Measurements from ENCODE around the gene GLIS1. TPM values are rescaled to one million over a fixed set of nuclear protein-coding genes. Genes with fewer than 3 reads are reported as not detected.

The GLIS1 gene
- total RNA-seq, 1 donor from 2014 or later = 0.69 TPM

DNA sequence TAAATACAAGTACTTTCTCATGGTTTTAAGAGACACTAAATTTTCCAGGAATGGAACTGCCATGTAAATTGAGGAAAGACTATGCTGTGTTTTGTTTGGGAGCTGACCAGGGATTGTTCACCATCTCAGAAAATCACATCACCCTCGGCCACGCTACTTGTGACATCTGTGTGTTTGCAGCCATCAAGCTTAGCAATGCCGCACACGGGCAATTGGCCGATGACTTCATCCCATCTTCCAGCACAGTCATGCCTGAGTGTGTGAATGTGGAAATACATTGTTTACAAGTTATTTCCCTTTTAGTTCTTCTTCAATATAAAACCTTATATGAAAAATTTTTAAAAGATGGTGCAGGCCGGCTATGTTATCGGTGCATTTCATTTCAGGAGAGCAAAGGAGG, 121.6 kb downstream of the GLIS1 start:
- DNase-seq = no peak

- no peak for DNase-seq
Observed at GRCh38 chr1:53616927-53617326, 122.0 kb downstream of the GLIS1 start.

DNA sequence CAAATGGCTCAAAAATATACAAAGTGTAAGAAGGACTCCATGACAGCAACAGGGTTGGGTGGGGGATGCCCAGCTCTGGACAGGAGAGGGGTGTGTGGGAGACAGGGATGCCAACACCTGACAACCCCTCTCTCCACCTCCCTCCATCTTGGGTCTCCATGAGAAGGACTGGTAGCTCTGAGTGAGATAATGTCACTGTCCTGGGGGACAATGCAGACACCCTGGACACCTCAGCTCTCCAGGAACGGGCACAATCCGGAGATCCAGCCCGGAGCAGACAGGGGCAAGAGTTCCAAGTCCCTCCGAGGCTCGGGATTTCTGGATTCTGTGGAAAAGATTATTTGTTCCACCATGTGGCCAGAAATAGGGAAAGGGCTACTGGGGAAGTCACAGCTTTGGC, 122.5 kb downstream of the GLIS1 start:
- DNase-seq = no peak

- no peak for DNase-seq
Observed at GRCh38 chr1:53615101-53615500, 123.9 kb downstream of the GLIS1 start.

DNA sequence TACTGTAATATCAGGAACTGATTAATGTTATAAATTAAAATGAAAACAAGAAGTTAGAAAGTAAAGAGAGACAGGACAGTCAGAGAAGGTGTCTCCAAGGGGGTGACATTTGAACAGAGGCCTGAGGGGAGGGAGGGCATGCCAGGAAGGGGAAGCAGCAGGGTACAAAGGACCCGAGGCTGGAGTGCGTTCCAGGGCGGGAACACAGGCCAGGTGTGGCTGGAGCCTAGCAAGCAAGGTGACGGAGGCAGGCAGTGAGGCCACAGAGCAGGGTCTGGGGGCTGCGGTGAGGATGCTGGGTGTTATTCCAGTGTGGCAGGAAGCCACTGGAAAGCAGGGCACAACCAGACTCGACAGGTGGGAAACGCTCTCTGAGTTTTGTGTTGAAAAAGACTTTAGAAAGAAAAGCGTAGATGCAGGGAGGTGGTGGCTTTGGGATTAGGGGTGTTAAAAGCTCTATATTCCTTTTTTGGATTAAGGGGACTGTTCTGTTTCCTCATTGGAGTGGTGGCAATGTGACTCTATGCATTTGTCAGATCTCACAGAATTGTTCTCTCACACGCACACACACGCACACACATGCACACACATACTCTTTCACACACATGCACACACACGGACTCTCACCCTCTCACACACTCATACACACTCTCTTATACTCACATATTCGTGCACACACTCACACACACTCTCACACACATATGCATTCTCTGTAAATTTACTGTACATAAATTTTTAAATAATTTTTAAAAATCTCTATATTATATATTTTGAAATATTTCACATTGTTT, 124.5 kb downstream of the GLIS1 start:
- DNase-seq = no peak

DNA sequence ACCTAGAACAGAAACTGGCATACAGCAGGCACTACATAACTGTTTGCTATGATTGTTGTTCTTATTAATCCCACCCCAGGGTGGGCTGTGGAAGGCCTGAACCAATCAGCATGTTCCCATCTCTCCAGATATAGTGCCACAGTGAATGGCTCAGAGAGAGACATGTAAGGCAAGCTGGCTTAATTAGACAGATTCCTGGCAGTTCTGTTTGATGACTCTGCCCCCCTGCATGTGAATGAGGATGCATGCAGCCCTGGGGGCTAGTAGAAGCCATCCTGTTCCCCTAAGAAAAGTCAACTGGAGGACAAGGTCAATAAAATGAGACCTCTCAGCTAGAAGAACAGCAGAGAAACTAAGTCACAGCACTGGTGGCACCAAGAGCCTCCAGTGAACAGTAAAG, 130.3 kb downstream of the GLIS1 start:
- DNase-seq = no peak

DNA sequence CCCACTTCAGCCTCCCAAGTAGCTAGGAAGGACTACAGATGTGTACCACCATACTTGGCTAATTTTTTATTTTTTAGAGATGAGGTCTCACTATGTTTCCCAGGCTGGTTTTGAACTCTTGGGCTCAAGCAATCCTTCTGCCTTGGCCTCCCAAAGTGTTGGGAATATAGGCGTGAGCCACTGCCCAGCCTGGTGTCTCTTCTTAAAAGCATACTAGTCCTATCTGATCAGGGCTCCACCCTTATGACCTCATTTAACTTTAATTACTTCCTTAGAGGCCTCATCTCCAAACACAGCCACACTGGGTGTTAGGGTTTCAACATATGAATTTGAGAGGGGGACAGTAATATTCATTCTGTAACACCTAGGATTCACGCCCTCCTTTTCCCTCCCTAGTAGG, 130.9 kb downstream of the GLIS1 start:
- no peak for DNase-seq

- DNase-seq = no peak
Observed at GRCh38 chr1:53606651-53607051, 132.3 kb downstream of the GLIS1 start.

DNA sequence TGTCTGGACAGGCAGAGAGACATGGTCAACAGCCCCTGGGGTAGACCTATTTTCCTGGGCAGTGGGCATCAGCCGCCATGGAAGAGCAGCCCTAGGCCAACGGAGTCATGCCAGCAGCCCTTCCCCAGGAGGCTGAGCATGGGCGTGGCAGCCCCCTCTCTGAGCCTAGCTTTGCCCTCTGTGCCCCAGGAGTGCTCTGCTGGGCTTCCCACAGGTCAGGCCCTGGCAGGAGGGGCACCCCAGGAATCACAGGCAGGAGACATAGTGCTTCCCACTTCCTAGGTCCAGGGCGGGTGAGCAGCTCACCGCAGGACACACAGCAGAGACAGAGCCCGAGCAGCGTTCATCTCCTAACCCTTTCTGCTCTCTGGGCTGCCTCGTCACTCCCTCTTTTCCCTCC, 132.8 kb downstream of the GLIS1 start:
- no peak for DNase-seq

GRCh38 chr1:53605181-53605580, 133.8 kb downstream of the GLIS1 start:
- no peak for DNase-seq

DNA sequence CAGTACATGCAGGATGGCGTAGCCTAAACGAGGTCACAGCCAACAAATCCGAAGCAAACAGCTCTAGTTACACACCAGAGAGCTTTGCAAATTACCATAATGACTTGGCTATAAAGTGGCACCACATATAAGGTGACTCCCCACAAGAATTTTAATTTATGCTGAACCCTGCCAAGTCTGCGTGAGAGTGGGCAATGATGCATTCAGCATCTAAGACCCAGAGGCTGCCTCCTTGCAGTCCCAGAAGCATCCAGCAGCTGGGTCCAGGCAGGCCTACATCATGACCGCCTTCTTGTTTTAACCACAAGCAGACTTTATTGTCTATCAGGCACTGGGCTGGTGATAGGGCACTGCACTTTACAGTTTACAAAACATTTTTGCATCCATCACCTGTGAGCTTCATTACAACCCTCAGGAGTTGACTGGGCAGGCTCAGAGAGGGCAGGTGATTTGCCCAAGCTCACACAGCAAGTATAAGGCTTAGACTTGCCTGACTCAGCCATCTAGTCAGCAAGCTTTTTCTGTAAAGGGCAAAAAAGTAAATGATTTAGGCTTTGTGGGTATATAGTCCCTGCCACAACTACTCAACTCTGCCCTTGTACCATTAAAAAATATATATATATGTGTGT, 134.6 kb downstream of the GLIS1 start:
- no peak for DNase-seq

DNA sequence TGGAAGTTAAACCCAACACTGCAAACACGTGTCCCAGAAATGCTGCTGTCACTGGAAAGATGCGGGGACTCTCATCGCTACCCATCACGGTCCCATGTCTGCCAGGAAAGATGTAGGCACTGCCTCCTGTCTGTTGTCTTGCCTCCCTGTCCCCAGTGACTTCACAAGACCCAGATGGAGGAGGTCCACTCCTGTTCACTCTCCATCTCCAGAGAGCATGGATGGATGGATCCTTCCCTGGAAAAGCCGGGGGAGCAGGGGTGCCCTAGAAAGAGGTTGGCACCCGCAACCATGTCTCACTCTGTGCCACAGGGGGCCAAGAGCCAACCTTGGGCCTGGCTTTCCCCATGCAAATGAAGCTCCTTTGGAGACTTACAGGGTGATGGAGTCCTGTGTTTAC, 135.5 kb downstream of the GLIS1 start:
- no peak for DNase-seq

GRCh38 chr1:53601867-53602775, 136.8 kb downstream of the GLIS1 start:
- DNase-seq = peak; percentile 14

- DNase-seq = no peak
Observed at GRCh38 chr1:53601031-53601745, 137.8 kb downstream of the GLIS1 start.

DNA sequence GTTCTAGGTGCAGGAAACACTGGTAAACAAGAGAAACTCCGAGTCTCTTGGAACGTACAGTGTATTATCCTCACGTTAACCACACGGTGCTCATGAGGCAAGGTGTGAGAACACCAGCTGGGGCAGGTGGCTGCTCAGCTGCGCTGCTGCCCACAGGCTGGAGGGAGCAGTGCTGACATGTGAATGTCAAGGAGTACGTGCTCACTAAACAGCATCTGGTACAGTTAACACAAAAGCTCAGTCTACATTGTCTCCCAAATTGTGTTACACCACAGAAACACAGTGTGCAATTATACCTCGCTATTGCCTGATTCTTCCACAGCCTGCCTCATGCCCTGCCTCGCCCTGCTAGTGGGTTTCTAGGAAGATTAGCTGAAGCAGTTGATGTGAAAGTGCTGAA, 138.4 kb downstream of the GLIS1 start:
- no peak for DNase-seq

DNA sequence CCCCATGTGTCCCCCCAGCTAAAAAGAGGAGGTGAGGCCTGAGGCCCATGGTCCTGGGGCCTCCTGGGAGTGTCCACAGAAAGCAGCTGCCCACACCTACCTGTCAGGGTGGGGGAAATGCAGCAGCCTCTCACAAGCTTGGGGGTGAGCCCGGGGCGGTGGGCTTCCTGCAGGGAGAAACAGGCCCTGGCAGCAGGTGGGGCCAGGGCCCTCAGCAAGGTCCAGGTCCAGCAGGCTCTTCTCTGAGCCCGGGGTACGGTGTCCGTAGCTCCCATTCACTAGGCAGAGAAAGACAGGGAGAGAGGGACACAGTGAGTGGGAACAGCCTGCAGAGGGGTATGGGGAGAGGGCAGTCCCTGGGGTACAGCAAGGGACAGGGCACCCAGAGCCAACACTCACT, 139.0 kb downstream of the GLIS1 start:
- no peak for DNase-seq

GRCh38 chr1:53599481-53599880, 139.5 kb downstream of the GLIS1 start:
- DNase-seq = no peak

- no peak for DNase-seq
Observed at GRCh38 chr1:53598966-53599365, 140.0 kb downstream of the GLIS1 start.

- DNase-seq = no peak
Observed at GRCh38 chr1:53595906-53596305, 143.1 kb downstream of the GLIS1 start.

GRCh38 chr1:53594391-53595180, 144.4 kb downstream of the GLIS1 start:
- no peak for DNase-seq

DNA sequence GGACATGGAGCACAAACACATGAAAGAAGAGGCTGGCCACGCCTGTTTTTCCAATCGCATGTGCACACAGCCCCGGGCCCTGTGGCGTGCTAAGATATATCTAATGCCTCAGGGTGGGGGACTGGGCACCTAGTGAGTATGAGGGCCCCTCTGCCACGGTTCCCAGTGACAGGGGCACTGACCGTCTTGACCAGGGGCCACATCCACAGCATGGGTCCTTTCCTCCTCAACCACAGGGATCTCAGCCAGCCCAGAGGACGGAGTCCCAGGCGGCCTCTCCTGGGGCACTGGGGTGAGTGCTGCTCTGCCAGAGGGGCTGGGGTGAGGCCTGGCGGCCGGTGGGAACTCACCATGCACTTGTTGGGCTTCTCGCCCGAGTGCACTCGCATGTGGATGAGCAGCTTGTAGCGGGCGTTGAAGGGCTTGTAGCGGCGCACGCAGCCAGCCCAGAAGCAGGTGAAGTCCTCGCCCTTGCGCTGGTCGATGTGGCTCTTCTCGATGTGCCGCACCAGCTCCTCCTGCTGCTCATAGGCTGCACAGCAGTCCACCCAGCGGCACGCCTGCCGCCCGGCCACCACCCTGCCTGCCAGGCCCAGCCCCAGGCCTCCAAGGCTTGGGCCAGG, 145.1 kb downstream of the GLIS1 start:
- no peak for DNase-seq
